Stimulated activated CD4-positive, alpha-beta T cell treated with anti-CD3 and anti-CD28 coated beads, Interleukin-15, amount 100 ng/mL, for 24 hours (primary cell): Measurements from ENCODE around the gene GADD45GIP1.
"Not testable (repeated sequence)": the region's sequence is repeated elsewhere in the genome, so short reads cannot be mapped to it uniquely, and the experiment has no call there.

Experiments
- DNase-seq: peaks from one replicate; pipeline ENCODE4 v3.0.0-alpha.2; 2020

The GADD45GIP1 gene

GRCh38 chr19:12987190-12987589 lies 30.2 kb upstream of the GADD45GIP1 start:
- no peak for DNase-seq

DNA sequence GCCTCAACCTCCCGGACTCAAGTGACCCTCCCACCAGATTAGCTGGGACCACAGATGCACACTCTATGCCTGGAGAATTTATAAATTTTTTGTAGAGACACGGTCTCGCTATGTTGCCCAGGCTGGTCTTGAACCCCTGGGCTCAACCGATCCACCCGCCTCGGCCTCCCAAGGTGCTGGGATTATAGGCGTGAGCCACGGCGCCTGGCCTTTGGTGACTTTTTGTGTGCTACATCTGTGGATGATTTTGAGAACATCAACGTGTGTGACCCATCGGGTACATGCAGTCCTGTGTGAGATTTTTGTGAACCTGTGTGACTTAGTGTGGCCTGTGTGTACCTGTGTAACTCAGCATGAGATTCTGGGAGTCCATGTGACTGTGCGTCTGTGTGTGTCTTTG lies 29.7 kb upstream of the GADD45GIP1 start:
- DNase-seq: no peak

DNA sequence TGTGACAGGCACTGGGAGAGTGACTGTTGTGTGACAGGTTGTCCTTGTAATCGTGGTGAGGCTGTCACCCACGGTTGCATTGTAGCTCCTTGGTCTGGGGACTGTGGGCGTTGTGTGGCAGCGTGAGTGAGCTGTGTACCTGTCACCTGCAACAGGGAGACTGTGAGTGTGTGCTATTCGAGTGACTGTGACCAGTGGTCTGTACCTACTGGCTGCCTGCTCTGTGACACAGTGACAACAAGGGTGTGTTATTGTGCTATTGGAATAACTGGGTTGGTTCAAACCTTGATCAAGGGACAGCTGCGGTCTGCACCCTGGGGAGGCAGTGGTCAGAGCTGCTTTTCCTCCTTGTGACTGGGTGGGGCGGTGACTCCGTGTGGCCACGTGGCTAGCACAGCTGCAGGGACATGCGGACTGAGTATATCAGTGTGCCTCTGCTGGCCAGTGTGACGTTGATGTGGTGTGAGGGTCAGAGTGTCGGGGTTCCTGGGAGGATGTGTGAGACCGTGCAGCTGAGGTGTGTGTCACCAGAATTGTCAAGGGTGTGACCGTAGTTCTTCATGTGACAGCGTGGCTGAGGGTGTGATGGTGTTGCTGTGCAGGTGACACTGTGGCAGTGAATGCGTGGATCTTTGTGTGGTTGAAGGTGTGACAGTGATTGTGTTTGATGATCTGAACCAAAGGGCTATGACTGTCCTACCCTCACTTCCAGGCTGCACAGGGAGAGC lies 28.2 kb upstream of the GADD45GIP1 start:
- no peak for DNase-seq

DNA sequence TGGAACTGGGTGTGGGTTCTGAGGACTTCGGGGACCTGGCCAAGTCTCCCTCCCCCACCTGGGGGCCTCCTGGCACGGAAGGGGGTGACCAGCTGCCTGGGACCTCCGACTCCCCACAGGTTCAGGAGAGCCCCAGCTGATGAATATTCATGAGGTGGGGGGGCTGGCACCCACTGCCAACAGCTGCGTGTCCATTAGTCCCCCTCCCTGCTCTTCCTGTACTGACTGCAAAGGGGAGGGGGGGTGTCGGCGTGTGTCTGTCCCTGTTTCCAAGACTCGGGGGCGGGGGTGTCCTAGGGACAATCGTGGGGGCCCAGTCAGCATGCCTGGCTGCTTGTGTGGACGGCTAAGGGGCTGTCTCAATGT lies 27.6 kb upstream of the GADD45GIP1 start:
- DNase-seq: no peak

DNA sequence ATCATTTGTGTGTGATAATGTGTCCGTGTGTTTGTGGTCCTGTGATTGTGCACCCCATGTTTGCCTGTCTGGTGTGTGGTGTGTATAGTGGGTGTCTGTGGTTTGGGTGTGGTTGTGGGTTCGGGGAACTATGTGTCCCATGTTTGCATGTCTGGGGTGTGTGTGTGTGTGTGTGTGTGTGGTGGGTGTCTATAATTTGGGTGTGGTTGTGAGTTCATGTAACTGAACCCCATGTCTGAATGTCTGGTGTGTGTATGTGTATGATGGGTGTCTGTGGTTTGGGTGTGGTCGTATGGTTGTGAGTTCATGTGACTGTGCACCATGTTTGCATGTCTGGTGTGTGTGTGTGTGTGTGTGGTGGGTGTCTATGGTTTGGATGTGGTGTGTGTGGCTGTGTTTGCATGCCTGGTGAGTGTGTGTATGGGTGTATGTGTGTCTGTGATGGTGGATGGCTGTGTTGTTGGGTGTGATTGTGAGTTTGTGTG lies 27.2 kb upstream of the GADD45GIP1 start:
- no peak for DNase-seq

GRCh38 chr19:12983542-12984142 lies 26.6 kb upstream of the GADD45GIP1 start:
- DNase-seq: peak; percentile 83

GRCh38 chr19:12983091-12983490 lies 26.1 kb upstream of the GADD45GIP1 start:
- no peak for DNase-seq

- no peak for DNase-seq
Observed at GRCh38 chr19:12982648-12983047, 25.6 kb upstream of the GADD45GIP1 start.

DNA sequence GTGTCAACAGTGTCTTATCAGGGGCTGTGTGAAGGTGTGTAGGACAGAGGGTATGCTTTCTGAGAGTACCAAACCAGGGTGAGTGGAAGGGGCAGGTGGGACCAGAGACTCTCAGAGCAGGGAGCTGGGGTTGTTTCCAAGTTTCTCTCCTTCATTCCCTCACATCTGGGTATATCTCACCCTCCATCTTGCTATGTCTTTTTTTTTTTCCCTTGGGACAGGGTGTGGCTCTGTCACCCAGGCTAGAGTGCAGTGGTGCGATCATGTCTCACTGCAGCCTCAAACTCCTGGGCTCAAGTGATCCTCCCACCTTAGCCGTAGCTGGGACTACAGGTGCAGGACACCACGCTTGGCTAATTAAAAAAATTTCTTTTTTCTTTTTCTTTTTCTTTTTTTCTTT lies 23.0 kb upstream of the GADD45GIP1 start:
- DNase-seq: no peak

DNA sequence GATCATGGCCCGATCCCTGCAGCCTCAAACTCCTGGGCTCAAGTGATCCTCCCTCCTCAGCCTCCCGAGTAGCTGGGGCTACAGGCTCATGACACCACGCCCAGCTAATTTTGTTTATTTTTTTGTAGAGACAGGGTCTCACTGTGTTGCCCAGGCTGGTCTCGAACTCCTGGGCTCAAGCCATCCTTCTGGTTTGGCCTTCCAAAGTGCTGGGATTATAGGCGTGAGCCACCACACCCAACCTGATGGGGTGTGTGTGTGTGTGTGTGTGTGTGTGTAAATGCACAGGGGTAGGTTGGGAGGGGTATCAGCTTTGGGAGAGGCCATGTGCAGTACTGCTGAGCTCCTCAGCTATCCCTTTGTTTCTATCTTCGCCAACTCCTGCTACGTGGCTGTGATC lies 19.1 kb upstream of the GADD45GIP1 start:
- DNase-seq: not testable (repeated sequence)

- no peak for DNase-seq
Observed at GRCh38 chr19:12975221-12975741, 18.3 kb upstream of the GADD45GIP1 start.

- DNase-seq: no peak
Observed at GRCh38 chr19:12974301-12975220, 17.5 kb upstream of the GADD45GIP1 start.

DNA sequence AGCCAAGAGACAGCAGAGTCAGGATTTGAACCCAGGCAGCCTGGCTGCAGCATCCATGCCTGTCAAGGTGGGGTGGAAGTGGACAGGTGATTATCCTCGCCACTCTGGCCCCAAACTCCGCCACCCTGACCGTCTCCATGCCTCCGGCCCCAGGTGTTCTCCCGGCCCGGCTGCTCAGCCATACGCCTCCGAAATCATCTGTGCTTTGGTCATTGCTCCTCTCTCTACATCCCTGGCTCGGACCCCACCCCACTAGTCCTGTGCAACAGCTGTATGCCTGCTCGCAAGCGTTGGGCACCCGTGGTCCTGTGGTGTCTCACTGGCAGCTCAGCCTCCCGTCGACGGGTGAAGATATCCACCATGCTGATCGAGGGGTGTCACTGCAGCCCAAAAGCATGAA lies 16.2 kb upstream of the GADD45GIP1 start:
- DNase-seq: no peak

DNA sequence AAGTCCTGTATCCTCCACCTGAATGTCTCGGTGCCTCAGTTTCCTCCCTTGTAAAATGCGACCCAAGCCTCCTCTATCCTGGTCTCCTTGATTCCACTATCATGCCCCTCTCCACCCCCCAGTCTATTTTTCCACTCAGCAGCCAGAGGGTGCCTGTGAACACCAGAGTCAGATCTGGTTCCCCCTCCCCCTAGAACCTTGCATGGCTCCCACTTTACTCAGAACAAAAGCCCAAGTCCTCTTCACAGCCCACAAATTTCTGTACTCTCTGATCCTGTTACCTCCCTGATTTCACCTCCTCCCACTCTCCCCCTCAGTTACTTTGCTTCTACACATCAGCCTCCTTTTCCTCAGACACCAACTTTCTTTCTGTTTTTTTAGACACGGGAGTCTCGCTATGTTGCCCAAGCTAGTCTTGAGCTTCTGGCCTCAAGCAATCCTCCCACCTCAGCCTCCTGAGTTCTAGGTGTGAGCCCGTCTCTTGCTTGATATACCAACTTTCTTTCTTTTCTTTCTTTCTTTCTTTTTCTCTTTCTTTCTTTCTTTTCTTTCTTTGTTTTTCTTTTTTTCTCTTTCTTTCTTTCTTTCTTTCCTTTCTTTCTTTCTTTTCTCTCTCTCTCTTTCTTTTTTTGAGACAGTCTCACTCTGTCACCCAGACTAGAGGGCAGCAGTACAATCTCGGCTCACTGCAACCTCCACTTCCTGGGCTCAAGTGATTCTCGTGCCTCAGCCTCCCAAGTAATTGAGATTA lies 13.2 kb upstream of the GADD45GIP1 start:
- no peak for DNase-seq

DNA sequence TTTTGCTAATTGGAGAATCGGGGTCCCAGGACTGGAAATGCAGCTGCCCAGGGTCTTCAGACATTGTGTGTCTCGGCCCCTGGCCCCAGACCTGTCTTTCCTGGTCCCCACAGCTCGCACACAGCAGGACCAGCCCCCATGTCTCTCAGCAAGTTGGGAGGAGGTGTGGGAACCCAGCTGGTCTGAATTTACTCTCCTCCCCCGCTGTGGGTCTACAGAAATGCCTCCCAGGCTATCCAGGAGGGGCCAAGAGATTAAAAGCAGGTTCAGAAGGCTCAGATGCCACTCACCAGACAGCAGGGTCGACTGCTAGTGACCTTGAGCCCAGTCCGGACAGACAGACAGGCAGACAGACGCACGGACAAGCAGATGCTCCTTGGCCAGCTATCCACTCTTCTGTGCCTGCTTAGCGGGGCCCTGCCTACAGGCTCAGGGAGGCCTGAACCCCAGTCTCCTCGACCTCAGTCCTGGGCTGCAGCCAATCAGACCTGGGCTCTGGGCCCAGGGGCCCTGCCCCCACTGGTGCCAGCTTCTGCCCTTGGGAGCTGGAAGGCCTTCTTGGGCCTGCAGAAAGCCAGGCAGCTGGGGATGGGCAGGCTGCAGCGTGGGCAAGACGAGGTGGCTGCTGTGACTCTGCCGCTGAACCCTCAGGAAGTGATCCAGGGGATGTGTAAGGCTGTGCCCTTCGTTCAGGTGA lies 12.4 kb upstream of the GADD45GIP1 start, which contains the start of gene DAND5:
Gene DAND5 (plus strand): TSS at position 285 of the 697 bp plus-strand sequence. CDS start 85 bp downstream, at position 370.
- DNase-seq: no peak

DNA sequence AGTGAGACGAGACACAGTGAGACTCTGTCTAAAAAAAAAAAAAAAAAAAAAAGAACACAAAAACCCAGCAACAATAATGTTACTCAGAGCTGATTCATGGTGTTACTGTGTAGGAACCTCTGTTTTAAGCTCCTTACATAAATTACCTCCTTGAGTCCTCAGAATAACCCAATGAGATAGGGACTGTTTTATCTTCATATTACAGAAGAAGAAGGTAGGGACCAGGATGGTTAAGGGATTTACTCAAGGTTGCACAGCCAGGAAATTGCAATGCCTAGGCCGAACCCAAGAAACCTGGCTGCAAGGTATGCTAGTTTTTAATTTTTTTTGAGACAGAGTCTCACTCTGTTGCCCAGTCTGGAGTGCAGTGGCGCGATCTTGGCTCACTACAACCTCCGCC lies 10.9 kb upstream of the GADD45GIP1 start:
- no peak for DNase-seq

GRCh38 chr19:12965812-12966135 lies 8.8 kb upstream of the GADD45GIP1 start:
- DNase-seq: no peak

DNA sequence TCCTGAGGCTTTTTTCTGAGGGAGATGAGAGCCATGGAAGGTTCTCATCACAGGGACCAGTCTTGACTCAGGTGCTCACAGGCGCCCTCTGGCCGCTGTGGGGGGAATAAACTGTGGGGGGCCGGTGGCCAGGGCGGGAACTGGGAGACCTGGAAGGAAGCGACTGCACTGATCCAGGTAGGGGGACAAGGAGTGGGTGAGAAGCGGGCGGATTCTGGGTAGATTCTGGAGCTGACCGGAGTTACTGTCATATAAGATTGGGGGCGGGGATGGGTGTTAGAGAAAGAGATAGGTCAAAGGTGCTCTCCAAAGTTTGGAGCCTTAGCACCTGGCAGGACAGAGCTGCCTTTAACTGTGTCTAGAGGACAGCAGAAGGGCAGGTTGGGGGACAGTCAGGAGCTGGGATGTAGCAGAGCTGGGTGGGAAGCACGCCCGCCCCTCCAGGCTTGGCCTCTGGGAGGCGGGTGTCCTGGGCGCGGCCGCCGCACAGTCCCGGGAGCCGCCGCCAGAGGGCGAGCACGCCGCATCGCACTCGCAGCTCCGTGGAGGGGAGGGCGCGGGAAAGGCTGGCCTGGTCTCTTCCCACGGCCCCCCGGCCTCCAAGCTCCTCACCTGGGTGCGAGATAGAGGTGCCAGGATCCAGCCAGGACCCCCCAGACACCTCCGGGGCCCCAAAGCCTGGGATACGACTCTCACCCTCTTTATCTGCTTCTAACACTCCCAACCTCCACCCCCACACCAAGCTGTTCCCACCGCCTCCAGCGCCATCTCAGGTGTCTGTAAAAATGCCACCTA lies 8.2 kb upstream of the GADD45GIP1 start:
- DNase-seq: peak; percentile 88

- no peak for DNase-seq
Observed at GRCh38 chr19:12959481-12959880, 2.5 kb upstream of the GADD45GIP1 start.

DNA sequence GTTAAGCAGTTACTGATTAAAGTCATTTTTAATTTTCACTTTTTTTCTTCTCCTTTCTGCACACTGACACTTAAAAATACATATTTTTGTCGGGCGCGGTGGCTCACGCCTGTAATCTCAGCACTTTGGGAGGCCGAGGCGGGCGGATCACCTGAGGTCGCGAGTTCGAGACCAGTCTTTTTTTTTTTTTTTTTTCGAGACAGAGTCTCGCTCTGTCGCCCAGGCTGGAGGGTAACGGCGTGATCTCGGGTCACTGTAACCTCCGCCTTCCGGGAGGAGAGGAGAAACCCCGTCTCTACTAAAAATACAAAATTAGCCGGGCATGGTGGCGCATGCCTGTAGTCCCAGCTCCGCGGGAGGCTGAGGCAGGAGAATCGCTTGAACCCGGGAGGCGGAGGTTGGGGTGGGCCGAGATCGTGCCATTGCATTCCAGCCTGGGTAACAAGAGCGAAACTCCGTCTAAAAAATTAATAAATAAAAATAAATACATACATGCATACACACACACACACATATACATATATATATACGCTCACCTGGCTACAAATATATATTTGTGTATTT lies 448 bp upstream of the GADD45GIP1 start:
- DNase-seq: not testable (repeated sequence)

- DNase-seq: no peak
Observed at GRCh38 chr19:12955996-12956395, 1.0 kb downstream of the GADD45GIP1 start.
